ENCODE data around the gene RUNX1.
"Not testable (repeated sequence)": the region's sequence is repeated elsewhere in the genome, so short reads cannot be mapped to it uniquely, and the experiment has no call there.

DNA sequence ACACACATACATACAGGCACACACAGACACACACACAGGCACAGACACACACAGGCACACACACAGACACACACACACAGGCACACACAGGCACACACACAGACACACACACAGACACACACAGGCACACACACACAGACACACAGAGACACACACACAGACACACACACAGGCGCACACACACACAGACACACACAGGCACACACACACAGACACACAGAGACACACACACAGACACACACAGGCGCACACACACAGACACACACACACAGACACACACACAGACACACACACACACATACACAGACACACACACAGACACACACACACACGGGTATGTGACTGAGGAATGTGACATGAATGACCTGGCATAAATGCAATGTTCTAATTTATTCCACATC is 55.6 kb downstream of the RUNX1 start:
- not testable (repeated sequence) for TF ChIP-seq EZH2 (IDR thresholded peaks at IDR 0.05; ENCODE audit: borderline replicate concordance, low read depth, low read length, severe bottlenecking); POLR2AphosphoS5 (IDR thresholded peaks at IDR 0.05; ENCODE audit: insufficient read depth, low read depth, low read length); POLR2A (IDR thresholded peaks at IDR 0.05; ENCODE audit: low read depth, low read length); MYC (IDR thresholded peaks at IDR 0.05; ENCODE audit: low read depth, low read length); JUN (IDR thresholded peaks at IDR 0.05; ENCODE audit: borderline replicate concordance, insufficient read depth, insufficient read length, low read depth); GATA2 (IDR thresholded peaks at IDR 0.05; ENCODE audit: insufficient read depth, insufficient read length, low read depth, low read length); FOS (IDR thresholded peaks at IDR 0.05; ENCODE audit: borderline replicate concordance, insufficient read depth, low read length)
- TF ChIP-seq, protein P1, sequence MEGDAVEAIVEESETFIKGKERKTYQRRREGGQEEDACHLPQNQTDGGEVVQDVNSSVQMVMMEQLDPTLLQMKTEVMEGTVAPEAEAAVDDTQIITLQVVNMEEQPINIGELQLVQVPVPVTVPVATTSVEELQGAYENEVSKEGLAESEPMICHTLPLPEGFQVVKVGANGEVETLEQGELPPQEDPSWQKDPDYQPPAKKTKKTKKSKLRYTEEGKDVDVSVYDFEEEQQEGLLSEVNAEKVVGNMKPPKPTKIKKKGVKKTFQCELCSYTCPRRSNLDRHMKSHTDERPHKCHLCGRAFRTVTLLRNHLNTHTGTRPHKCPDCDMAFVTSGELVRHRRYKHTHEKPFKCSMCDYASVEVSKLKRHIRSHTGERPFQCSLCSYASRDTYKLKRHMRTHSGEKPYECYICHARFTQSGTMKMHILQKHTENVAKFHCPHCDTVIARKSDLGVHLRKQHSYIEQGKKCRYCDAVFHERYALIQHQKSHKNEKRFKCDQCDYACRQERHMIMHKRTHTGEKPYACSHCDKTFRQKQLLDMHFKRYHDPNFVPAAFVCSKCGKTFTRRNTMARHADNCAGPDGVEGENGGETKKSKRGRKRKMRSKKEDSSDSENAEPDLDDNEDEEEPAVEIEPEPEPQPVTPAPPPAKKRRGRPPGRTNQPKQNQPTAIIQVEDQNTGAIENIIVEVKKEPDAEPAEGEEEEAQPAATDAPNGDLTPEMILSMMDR (IDR thresholded peaks at IDR 0.05; ENCODE audit: extremely low read depth in 1 of 2, insufficient read depth in 1 of 2, low read depth in 1 of 2, low read length in 2 of 2): not testable (repeated sequence)
- TF ChIP-seq, protein P2, sequence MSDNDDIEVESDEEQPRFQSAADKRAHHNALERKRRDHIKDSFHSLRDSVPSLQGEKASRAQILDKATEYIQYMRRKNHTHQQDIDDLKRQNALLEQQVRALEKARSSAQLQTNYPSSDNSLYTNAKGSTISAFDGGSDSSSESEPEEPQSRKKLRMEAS (IDR thresholded peaks at IDR 0.05; ENCODE audit: insufficient read depth, insufficient read length): not testable (repeated sequence)

Measured in endothelial cell of umbilical vein (primary cell).